ENCODE measurements around the gene EML4.

DNA sequence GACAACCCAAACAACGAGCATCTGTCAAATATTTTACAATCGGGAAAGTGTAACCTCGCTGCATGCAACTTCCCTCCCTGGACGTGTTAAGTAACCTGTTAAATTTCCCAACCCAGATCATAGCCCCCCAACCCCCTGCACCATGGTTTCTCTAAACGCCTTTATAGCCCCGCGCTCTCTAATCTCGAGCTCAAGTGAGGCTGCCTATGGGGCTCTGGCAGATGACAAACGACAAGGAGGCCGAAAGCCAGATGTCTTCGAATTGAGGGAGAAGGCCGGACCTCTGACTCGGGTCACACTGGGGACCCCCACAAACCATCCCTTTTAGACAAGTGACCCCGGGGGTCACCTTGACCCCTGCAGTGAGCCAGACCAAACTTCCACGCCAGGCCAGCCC lies 191.3 kb downstream of the EML4 start:
- TF ChIP-seq, protein P1, sequence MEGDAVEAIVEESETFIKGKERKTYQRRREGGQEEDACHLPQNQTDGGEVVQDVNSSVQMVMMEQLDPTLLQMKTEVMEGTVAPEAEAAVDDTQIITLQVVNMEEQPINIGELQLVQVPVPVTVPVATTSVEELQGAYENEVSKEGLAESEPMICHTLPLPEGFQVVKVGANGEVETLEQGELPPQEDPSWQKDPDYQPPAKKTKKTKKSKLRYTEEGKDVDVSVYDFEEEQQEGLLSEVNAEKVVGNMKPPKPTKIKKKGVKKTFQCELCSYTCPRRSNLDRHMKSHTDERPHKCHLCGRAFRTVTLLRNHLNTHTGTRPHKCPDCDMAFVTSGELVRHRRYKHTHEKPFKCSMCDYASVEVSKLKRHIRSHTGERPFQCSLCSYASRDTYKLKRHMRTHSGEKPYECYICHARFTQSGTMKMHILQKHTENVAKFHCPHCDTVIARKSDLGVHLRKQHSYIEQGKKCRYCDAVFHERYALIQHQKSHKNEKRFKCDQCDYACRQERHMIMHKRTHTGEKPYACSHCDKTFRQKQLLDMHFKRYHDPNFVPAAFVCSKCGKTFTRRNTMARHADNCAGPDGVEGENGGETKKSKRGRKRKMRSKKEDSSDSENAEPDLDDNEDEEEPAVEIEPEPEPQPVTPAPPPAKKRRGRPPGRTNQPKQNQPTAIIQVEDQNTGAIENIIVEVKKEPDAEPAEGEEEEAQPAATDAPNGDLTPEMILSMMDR (conservative IDR thresholded peaks at IDR 0.05) = no peak
- TF ChIP-seq ZFX (IDR thresholded peaks at IDR 0.05) = no peak
